Peyer's patch (tissue), 4 donors: ENCODE results near the gene PPP2R3A. TPM values are rescaled to one million over a fixed set of nuclear protein-coding genes. Genes with fewer than 3 reads are reported as not detected.
"Not testable (repeated sequence)": the region's sequence is repeated elsewhere in the genome, so short reads cannot be mapped to it uniquely, and the experiment has no call there.

Experiments
- DNase-seq, 3 donors: peaks; one replicate each; pipeline ENCODE4 v3.0.0-alpha.2; 2017 to 2019
- H3K27ac ChIP-seq, 4 donors: fragments of 200-600 bp; sonication (generic); one replicate each; pipeline ENCODE4 v1.5.1; 2016 to 2019
- H3K27me3 ChIP-seq, 2 donors: fragments of 200-600 bp; sonication (generic); one replicate each; pipeline ENCODE4 v1.5.1; 2019
- H3K36me3 ChIP-seq, 3 donors: fragments of 200-600 bp; sonication (generic); one replicate each; pipeline ENCODE4 v1.5.1; 2016 to 2019
- H3K4me1 ChIP-seq, 4 donors: fragments of 200-600 bp; sonication (generic); one replicate each; pipeline ENCODE4 v1.5.1; 2016 to 2019
- H3K4me3 ChIP-seq, 4 donors: fragments of 200-600 bp; sonication (generic); 1 replicate in 3 of 4; 2 replicates in 1 of 4; pipeline ENCODE4 v1.5.1; 2016 to 2019; ENCODE audit warnings: mild to moderate bottlenecking in 1 of 4
- H3K9me3 ChIP-seq, 4 donors: fragments of 200-600 bp; sonication (generic); one replicate each; pipeline ENCODE4 v1.5.1; 2016 to 2019; ENCODE audit warnings: mild to moderate bottlenecking in 1 of 4
- CTCF ChIP-seq, 6 experiments: fragments of 450-650 bp in 4 of 6; fragments of 200-600 bp in 2 of 6; sonication (generic) in 1 of 6; IDR thresholded peaks; one replicate each; pipeline ENCODE4 v1.5.1; 2017 to 2019; ENCODE audit warnings: antibody characterized with exemption in 6 of 6, mild to moderate bottlenecking in 3 of 6, moderate library complexity in 1 of 6
- POLR2A ChIP-seq, 2 donors: fragments of 450-650 bp; IDR thresholded peaks; one replicate each; pipeline ENCODE4 v1.5.1; 2017; ENCODE audit warnings: antibody characterized with exemption in 2 of 2, mild to moderate bottlenecking in 2 of 2, moderate library complexity in 2 of 2
- total RNA-seq, 4 donors: library from RNA; depleted of rRNA; stranded (reverse); fragments of >200 nt; gene quantifications; one replicate each; pipeline ENCODE4 v1.1.0, GENCODE V29; 2016

PPP2R3A gene
- total RNA-seq, 4 donors from 2014 or later = 6.6 to 27.1 (median 21.9) TPM

GRCh38 chr3:136122006-136122405, 156.5 kb downstream of the PPP2R3A start:
- no peaks in the 10 kb centered on the region for H3K9me3 ChIP-seq
- TF ChIP-seq POLR2A (IDR thresholded peaks at IDR 0.05) (no peak), CTCF (IDR thresholded peaks at IDR 0.05) (no peak)
- no peaks in the 10 kb centered on the region for H3K27me3 ChIP-seq
- no peak overlapping the region for H3K27ac ChIP-seq
- no peak for DNase-seq
- H3K36me3 ChIP-seq = no peaks in the 10 kb centered on the region
- H3K4me3 ChIP-seq = no peak overlapping the region
- no peaks in the 10 kb centered on the region for H3K4me1 ChIP-seq

DNA sequence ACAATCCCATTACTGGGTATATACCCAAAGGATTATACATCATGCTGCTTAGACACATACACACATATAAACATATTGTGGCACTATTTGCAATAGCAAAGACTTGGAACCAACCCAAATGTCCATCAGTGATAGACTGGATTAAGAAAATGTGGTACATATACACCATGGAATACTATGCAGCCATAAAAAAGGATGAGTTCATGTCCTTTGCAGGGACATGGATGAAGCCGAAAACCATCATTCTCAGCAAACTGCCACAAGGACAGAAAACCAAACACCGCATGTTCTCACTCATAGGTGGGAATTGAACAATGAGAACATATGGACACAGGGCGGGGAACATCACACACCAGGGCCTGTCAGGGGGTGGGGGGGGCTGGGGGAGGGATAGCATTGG, 166.1 kb downstream of the PPP2R3A start:
- not testable (repeated sequence) for H3K27me3 ChIP-seq, H3K4me1 ChIP-seq, DNase-seq, H3K9me3 ChIP-seq, H3K27ac ChIP-seq, H3K4me3 ChIP-seq, H3K36me3 ChIP-seq

DNA sequence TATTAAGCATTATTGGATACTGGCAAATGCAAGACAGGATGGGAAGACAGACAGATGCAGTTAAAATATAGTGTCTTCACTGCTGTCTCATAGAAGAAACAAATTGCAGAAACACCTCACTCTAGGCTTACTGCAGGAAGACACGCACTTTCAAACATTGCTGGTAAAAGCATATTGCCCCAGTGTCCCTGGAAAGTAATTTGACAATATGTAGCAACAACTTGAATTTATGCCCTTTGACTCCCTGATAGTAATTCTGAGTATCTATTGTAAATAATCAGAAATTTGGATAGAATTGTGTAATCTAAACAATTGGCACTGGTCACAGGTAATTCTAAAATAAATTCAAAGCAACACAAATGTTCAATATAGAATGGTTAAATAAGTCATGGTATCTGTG, 168.6 kb downstream of the PPP2R3A start:
- TF ChIP-seq CTCF (IDR thresholded peaks at IDR 0.05) (no peak), POLR2A (IDR thresholded peaks at IDR 0.05) (no peak)
- no peaks in the 10 kb centered on the region for H3K27me3 ChIP-seq
- H3K9me3 ChIP-seq = no peaks in the 10 kb centered on the region
- no peaks in the 10 kb centered on the region for H3K4me1 ChIP-seq
- no peak overlapping the region for H3K4me3 ChIP-seq
- no peaks in the 10 kb centered on the region for H3K36me3 ChIP-seq
- no peak for DNase-seq
- H3K27ac ChIP-seq = no peak overlapping the region

DNA sequence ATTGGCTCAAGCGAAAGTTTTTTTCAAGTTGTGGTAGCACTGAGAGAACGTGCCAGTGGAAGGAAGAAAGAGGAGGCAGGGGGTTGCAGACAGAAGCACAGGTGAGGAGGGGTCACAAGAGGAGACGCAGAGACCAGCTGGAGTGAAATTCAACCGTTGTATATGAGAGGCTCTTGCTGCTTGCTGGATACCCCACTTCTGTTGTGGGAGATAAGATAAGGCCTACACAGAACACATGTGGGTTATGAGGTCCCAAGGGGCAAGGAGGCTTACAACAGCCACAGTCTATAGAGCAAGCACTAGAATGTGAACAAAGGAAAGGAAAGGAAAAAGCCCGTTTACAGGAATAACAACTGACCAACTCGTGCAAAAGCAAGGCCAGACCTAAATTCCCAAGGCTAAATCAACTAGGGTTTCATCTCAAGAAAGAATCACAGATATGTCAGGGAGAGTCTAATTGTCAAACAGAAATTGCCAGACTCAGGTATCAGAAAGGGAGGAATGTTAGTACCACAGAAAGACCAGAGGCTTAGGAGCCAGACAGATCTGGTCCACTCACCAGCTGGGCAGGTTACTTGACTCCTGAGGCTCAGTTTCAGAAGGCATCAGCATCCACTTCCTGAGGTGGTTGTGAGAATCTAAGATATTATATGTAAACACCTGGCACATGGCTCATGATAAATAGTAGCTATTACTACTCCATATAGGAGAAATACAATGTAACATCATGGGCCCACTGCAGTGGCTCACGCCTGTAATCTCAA, 169.7 kb downstream of the PPP2R3A start:
- DNase-seq = no peak
- Histone ChIP-seq H3K4me1 (no peaks in the 10 kb centered on the region), H3K36me3 (no peaks in the 10 kb centered on the region), H3K27me3 (no peaks in the 10 kb centered on the region), H3K27ac (no peak overlapping the region), H3K4me3 (no peak overlapping the region), H3K9me3 (no peaks in the 10 kb centered on the region)
- TF ChIP-seq CTCF (IDR thresholded peaks at IDR 0.05) (no peak), POLR2A (IDR thresholded peaks at IDR 0.05) (no peak)

GRCh38 chr3:136136454-136136853, 170.9 kb downstream of the PPP2R3A start:
- Histone ChIP-seq H3K27me3 (no peaks in the 10 kb centered on the region), H3K27ac (no peak overlapping the region), H3K9me3 (no peaks in the 10 kb centered on the region), H3K4me3 (no peak overlapping the region), H3K4me1 (no peaks in the 10 kb centered on the region), H3K36me3 (no peaks in the 10 kb centered on the region)
- no peak for TF ChIP-seq POLR2A (IDR thresholded peaks at IDR 0.05)
- no peak for TF ChIP-seq CTCF (IDR thresholded peaks at IDR 0.05)
- no peak for DNase-seq

GRCh38 chr3:136141291-136141785, 175.8 kb downstream of the PPP2R3A start:
- Histone ChIP-seq H3K4me1 (no peaks in the 10 kb centered on the region), H3K36me3 (peaks cover 0 to 13% (median 0%) of the 10 kb centered on the region in 3 donors), H3K27ac (no peak overlapping the region), H3K27me3 (no peaks in the 10 kb centered on the region), H3K9me3 (no peaks in the 10 kb centered on the region), H3K4me3 (no peak overlapping the region)
- TF ChIP-seq CTCF (IDR thresholded peaks at IDR 0.05) (no peak), POLR2A (IDR thresholded peaks at IDR 0.05) (no peak)
- DNase-seq = no peak
